Testis (tissue), 3 donors: ENCODE results near the gene BCAS3. TPM values are rescaled to one million over a fixed set of nuclear protein-coding genes. Genes with fewer than 3 reads are reported as not detected.

ENCODE experiments used
- DNase-seq: peaks from one replicate; pipeline ENCODE4 v3.0.0-alpha.2; 2019
- H3K27ac ChIP-seq, 2 donors: fragments of 200-600 bp; sonication (generic); one replicate each; pipeline ENCODE4 v1.5.1; 2019
- H3K27me3 ChIP-seq: fragments of 200-600 bp; sonication (generic); one replicate; pipeline ENCODE4 v1.5.1; 2019
- H3K36me3 ChIP-seq: fragments of 200-600 bp; sonication (generic); one replicate; pipeline ENCODE4 v1.5.1; 2017; ENCODE audit warnings: low read depth; ENCODE audit errors: missing control alignments
- H3K4me1 ChIP-seq: fragments of 200-600 bp; sonication (generic); one replicate; pipeline ENCODE4 v1.5.1; 2019
- H3K4me3 ChIP-seq, 2 donors: fragments of 200-600 bp; sonication (generic); one replicate each; pipeline ENCODE4 v1.5.1; 2017 to 2019
- H3K9me3 ChIP-seq: fragments of 200-600 bp; sonication (generic); one replicate; pipeline ENCODE4 v1.5.1; 2017
- CTCF ChIP-seq, 3 experiments: fragments of 450-650 bp in 2 of 3; fragments of 200-600 bp in 1 of 3; sonication (generic) in 1 of 3; IDR thresholded peaks; one replicate each; pipeline ENCODE4 v1.5.1; 2016 to 2019; ENCODE audit warnings: antibody characterized with exemption in 3 of 3, mild to moderate bottlenecking in 2 of 3, moderate library complexity in 1 of 3
- POLR2A ChIP-seq: fragments of 450-650 bp; IDR thresholded peaks from one replicate; pipeline ENCODE4 v1.6.1; 2017; ENCODE audit warnings: antibody characterized with exemption, mild to moderate bottlenecking, moderate library complexity
- WGBS, 2 donors: methylation state at CpG; one replicate each; pipeline ENCODE4 v1.1.5; 2018; 5-methylcytosine and 5-hydroxymethylcytosine counted together
- intact Hi-C: fragments of 100-400 bp; cut with DNase I; formaldehyde crosslinking; loops from one replicate; pipeline ENCODE4 v1.15.1; 2023; ENCODE audit warnings: low total_unique reads
- polyA plus RNA-seq: library from polyadenylated mRNA; stranded (reverse); fragments of 350-450 nt; fragmentation: Illumina TruSeq; extraction: RNeasy Lipid Tissue Mini Kit (QIAGEN cat#74804); gene quantifications from one replicate; pipeline ENCODE4 v1.2.3, GENCODE V29; 2014; ENCODE audit warnings: low read depth, low replicate concordance; ENCODE audit not compliant: insufficient read depth
- total RNA-seq, 2 donors: library from RNA; depleted of rRNA; stranded (reverse); fragments of >200 nt; gene quantifications; one replicate each; pipeline ENCODE4 v1.2.3, GENCODE V29; 2016

Gene BCAS3
- total and polyA plus RNA-seq, 3 donors from 2014 or later = 54.8 to 96.7 (median 73.0) TPM

GRCh38 chr17:61009663-61010062, 332.0 kb downstream of the BCAS3 start:
- intact Hi-C loops = no loop called here
- TF ChIP-seq POLR2A (no peak), CTCF (IDR thresholded peaks at IDR 0.05) (no peak)
- DNase-seq = no peak
- no peaks in the 10 kb centered on the region for H3K36me3 ChIP-seq
- H3K27me3 ChIP-seq = no peaks in the 10 kb centered on the region
- H3K9me3 ChIP-seq = no peaks in the 10 kb centered on the region
- H3K27ac ChIP-seq = no peak overlapping the region
- H3K4me3 ChIP-seq = no peak overlapping the region
- H3K4me1 ChIP-seq = no peaks in the 10 kb centered on the region
- 32 to 47% methylated on average over 1 of the region's 1 CpG for WGBS, 2 donors

DNA sequence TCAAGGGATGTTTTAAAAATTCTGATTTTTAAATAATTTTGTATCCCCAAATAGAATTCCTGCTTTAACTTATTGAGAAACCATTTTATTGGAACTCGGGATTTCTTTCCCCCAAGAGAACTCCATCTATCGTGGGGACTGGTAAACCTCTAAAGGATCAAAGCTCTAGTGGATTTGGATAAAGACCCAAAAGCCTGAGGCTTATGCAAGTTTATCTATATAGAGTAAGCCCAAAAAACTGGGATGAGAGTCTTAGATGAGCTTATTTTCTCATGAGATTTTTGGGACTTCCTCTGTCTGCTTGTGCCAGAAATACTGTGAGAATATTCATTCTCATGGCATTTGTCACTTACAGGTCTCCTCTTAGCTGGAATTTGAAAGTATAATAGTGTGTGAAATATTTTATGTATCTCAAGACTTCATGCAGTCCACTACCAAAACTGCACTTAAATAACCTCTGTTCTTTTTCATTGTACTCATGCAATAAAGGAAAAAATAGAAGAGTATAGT, 333.1 kb downstream of the BCAS3 start:
- intact Hi-C loops = no loop called here
- no peaks in the 10 kb centered on the region for H3K36me3 ChIP-seq
- H3K27me3 ChIP-seq = no peaks in the 10 kb centered on the region
- no peak for TF ChIP-seq POLR2A
- no peak for TF ChIP-seq CTCF (IDR thresholded peaks at IDR 0.05)
- H3K9me3 ChIP-seq = no peaks in the 10 kb centered on the region
- DNase-seq = no peak
- H3K4me3 ChIP-seq = no peak overlapping the region
- peak overlapping the region in 1 of 2 donors; percentile 8 for H3K27ac ChIP-seq
- 66 to 67% methylated on average over 2 of the region's 2 CpGs for WGBS, 2 donors
- no peaks in the 10 kb centered on the region for H3K4me1 ChIP-seq

DNA sequence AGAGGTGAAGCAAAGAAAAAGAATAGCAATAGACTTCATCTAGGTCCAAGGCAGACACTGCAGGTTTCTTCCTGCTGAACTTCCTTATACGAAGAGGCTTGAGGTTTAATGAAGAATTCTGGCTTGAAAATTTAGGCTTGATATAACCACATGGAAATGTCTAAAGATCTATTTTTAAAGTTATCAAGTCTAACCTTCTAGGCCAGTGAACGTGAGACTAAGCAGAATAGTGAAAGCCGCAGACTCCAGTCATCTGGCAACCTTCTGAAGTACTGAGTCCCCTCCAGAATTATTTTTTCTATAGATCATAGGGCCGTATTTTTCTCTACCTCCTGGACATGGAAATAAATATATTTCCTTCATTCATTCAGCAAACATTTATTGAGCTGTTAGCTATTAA, 333.6 kb downstream of the BCAS3 start:
- H3K36me3 ChIP-seq = no peaks in the 10 kb centered on the region
- no peak overlapping the region for H3K27ac ChIP-seq
- DNase-seq = no peak
- intact Hi-C loops = no loop called here
- no peaks in the 10 kb centered on the region for H3K4me1 ChIP-seq
- H3K9me3 ChIP-seq = no peaks in the 10 kb centered on the region
- no peak overlapping the region for H3K4me3 ChIP-seq
- WGBS, 2 donors = 80 to 84% methylated on average over 4 of the region's 4 CpGs
- no peaks in the 10 kb centered on the region for H3K27me3 ChIP-seq
- TF ChIP-seq POLR2A (no peak), CTCF (IDR thresholded peaks at IDR 0.05) (no peak)

DNA sequence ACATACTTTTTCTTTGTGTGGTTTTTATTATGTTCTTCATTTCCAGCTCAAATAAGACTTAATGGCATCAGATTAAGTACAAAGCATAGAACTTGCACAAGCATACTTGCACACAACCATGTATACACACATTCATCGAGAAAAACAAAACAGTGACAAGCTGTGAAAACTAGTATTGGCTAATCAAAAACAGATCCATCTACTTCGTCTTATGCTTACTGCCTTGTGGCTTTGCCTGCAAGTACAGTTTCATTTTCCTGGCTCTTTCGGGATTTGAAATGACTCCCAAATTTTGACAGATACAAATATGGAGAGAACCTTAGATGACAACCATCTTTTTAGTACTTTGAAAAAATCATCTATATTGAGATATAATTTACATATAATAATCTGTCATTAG, 338.3 kb downstream of the BCAS3 start:
- no peak overlapping the region for H3K4me3 ChIP-seq
- no peaks in the 10 kb centered on the region for H3K4me1 ChIP-seq
- H3K27me3 ChIP-seq = no peaks in the 10 kb centered on the region
- TF ChIP-seq CTCF (IDR thresholded peaks at IDR 0.05) (no peak), POLR2A (no peak)
- WGBS, 2 donors = 52 to 70% methylated on average over 3 of the region's 3 CpGs
- H3K27ac ChIP-seq = no peak overlapping the region
- no peaks in the 10 kb centered on the region for H3K9me3 ChIP-seq
- no peaks in the 10 kb centered on the region for H3K36me3 ChIP-seq
- DNase-seq = no peak
- intact Hi-C loops = no loop called here

DNA sequence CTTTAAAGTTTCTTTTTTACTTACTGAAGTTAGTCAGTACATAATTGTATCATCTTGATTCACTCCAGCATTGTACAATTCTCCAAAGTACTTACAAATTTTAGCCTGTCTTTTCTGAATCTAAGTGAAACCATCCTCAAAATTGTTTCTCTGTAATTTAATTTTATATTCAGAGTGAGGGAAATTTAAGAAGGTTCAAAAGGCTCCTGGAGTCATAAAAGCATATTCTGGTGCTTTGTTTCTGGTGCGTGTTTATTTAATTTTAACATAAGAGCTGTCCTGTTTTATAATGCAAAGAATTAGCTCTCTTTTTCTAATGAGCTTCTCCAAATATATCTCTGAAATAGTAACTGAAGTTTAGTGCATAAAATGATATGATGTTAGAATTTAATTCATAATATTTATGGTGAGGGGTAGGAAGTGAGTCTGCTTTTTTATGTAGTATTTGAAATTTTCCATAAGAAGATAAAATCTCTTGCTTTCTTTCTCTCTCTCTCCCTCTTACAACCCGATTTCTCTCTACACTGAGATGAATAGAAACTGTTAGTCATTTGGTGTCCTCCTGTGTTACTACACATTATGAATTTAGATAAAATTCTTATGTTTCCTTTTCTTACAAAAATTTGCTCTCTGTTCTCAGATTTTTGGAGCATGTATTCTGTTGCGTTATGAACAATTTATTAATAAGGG, 339.8 kb downstream of the BCAS3 start:
- DNase-seq = no peak
- no peaks in the 10 kb centered on the region for H3K36me3 ChIP-seq
- H3K27ac ChIP-seq = peak overlapping the region in 1 of 2 donors; percentile 43
- no peaks in the 10 kb centered on the region for H3K4me1 ChIP-seq
- TF ChIP-seq CTCF (IDR thresholded peaks at IDR 0.05) (no peak), POLR2A (no peak)
- no peak overlapping the region for H3K4me3 ChIP-seq
- 46 to 54% methylated on average over 3 of the region's 3 CpGs for WGBS, 2 donors
- intact Hi-C loops = no loop called here
- H3K9me3 ChIP-seq = no peaks in the 10 kb centered on the region
- H3K27me3 ChIP-seq = no peaks in the 10 kb centered on the region
